Breast epithelium (tissue), 3 donors: ENCODE results near the gene ATP12A.

Source experiments
- POLR2A ChIP-seq: fragments of 450-650 bp; IDR thresholded peaks from one replicate; pipeline ENCODE4 v1.6.1; 2016; ENCODE audit warnings: antibody characterized with exemption, mild to moderate bottlenecking, moderate library complexity
- POLR2AphosphoS5 ChIP-seq, 3 donors: sonication (generic); formaldehyde crosslinking; IDR thresholded peaks; one replicate each; pipeline ENCODE4 v1.6.1; 2017; ENCODE audit warnings: antibody characterized with exemption in 3 of 3
- TF ChIP-seq, protein P1 (sequence below), 3 donors: fragments of 450-650 bp; IDR thresholded peaks; one replicate each; pipeline ENCODE4 v1.5.1; 2016 to 2017; ENCODE audit warnings: antibody characterized with exemption in 3 of 3, mild to moderate bottlenecking in 3 of 3, moderate library complexity in 3 of 3

DNA sequence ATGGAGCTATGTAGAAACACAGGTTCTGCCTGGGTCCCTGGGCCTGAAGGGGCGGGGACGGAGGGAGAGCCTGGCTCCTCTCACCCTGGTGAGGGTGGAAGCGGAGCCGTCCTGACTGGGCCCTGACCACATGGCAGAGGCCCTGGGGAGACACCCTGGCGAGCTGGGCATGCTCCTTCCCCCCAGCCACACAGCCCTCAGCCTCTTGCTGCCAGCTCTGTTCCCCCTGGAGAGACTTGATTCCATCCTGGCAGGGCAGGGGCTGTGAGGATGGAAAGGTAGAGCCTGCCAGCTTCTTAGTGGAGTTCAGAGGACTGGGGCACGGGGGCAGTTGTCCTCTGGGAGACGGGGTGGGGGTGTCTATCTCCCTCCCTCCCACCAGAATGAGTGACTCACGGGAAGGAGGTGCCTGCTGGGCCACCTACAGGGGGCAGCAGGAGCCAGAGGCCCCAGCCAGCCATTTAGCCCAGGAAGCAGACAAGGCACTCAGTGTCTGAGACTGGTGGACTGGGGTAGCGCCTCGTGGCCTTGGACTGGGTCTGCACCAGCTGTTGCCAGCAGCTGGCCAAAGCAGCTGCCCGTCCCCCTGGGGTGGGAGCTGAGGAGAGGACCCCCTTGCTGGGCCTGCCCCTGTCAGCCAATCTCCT lies 60.9 kb downstream of the ATP12A start:
- TF ChIP-seq POLR2A (no peak), POLR2AphosphoS5 (IDR thresholded peaks at IDR 0.05) (no peak)
- TF ChIP-seq, protein P1, sequence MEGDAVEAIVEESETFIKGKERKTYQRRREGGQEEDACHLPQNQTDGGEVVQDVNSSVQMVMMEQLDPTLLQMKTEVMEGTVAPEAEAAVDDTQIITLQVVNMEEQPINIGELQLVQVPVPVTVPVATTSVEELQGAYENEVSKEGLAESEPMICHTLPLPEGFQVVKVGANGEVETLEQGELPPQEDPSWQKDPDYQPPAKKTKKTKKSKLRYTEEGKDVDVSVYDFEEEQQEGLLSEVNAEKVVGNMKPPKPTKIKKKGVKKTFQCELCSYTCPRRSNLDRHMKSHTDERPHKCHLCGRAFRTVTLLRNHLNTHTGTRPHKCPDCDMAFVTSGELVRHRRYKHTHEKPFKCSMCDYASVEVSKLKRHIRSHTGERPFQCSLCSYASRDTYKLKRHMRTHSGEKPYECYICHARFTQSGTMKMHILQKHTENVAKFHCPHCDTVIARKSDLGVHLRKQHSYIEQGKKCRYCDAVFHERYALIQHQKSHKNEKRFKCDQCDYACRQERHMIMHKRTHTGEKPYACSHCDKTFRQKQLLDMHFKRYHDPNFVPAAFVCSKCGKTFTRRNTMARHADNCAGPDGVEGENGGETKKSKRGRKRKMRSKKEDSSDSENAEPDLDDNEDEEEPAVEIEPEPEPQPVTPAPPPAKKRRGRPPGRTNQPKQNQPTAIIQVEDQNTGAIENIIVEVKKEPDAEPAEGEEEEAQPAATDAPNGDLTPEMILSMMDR (IDR thresholded peaks at IDR 0.05): no peak
